ENCODE data around the gene FGFR4. TPM values are rescaled to one million over a fixed set of nuclear protein-coding genes. Genes with fewer than 3 reads are reported as not detected.

The FGFR4 gene
- total RNA-seq, 4 donors from 2014 or later = 15.3 to 86.2 (median 22.2) TPM

- H3K36me3 ChIP-seq = peaks cover 0 to 15% (median 4%) of the 10 kb centered on the region in 4 donors
- peak overlapping the region in 2 of 4 donors; percentile 1 to 22 for H3K27ac ChIP-seq
- DNase-seq = no peak
- no peak for TF ChIP-seq CTCF (IDR thresholded peaks at IDR 0.05)
- WGBS, 2 donors (ENCODE audit: low coverage in 1 of 2) = 74 to 80% methylated on average over 3 of the region's 3 CpGs
- H3K9me3 ChIP-seq = no peaks in the 10 kb centered on the region
- H3K4me1 ChIP-seq = peaks cover 14 to 49% (median 17%) of the 10 kb centered on the region in 4 donors
- intact Hi-C loops (cut with DNase I; ENCODE audit: low total_unique reads) (no loop called here), in situ Hi-C loops (cut with MboI; ENCODE audit: low pct_ligation_motif_present in 1 of 4, low pct_unique_long_range_greater_than_20kb in 1 of 4, low sequenced_read_pairs in 3 of 4) (loop anchor here in 1 of 4 donors (25.0 kb wide), 1 partner anchor 146 kb away; no protein-coding TSS in a partner anchor)
- no peak overlapping the region for H3K4me3 ChIP-seq
- no peaks in the 10 kb centered on the region for H3K27me3 ChIP-seq
These were observed 54.8 kb downstream of the FGFR4 start for GRCh38 chr5:177141496-177141895.

GRCh38 chr5:177142098-177142611 is 55.4 kb downstream of the FGFR4 start:
- Histone ChIP-seq H3K27ac (peak overlapping the region in 1 of 4 donors; percentile 1), H3K9me3 (no peaks in the 10 kb centered on the region), H3K36me3 (peaks cover 0 to 17% (median 7%) of the 10 kb centered on the region in 4 donors), H3K4me3 (no peak overlapping the region), H3K4me1 (peaks cover 8 to 42% (median 12%) of the 10 kb centered on the region in 4 donors), H3K27me3 (no peaks in the 10 kb centered on the region)
- intact Hi-C loops (cut with DNase I; ENCODE audit: low total_unique reads) = no loop called here
- in situ Hi-C loops (cut with MboI; ENCODE audit: low pct_ligation_motif_present in 1 of 4, low pct_unique_long_range_greater_than_20kb in 1 of 4, low sequenced_read_pairs in 3 of 4) = loop anchor here in 1 of 4 donors (25.0 kb wide), 1 partner anchor 145 kb away; no protein-coding TSS in a partner anchor
- 60 to 80% methylated on average over 2 of the region's 2 CpGs for WGBS, 2 donors (ENCODE audit: low coverage in 1 of 2)
- TF ChIP-seq EP300 (IDR thresholded peaks at IDR 0.05; ENCODE audit: low read depth) (no peak), POLR2A (IDR thresholded peaks at IDR 0.05) (no peak), CTCF (IDR thresholded peaks at IDR 0.05) (no peak), POLR2AphosphoS5 (IDR thresholded peaks at IDR 0.05) (no peak)
- DNase-seq = no peak

- H3K9me3 ChIP-seq = no peaks in the 10 kb centered on the region
- in situ Hi-C loops (cut with MboI; ENCODE audit: low pct_ligation_motif_present in 1 of 4, low pct_unique_long_range_greater_than_20kb in 1 of 4, low sequenced_read_pairs in 3 of 4) = loop anchor here in 1 of 4 donors (25.0 kb wide), 1 partner anchor 145 kb away; no protein-coding TSS in a partner anchor
- no peaks in the 10 kb centered on the region for H3K27me3 ChIP-seq
- 90 to 100% methylated on average over 1 of the region's 1 CpG for WGBS, 2 donors (ENCODE audit: low coverage in 1 of 2)
- TF ChIP-seq EP300 (IDR thresholded peaks at IDR 0.05; ENCODE audit: low read depth) (no peak), POLR2A (IDR thresholded peaks at IDR 0.05) (no peak), CTCF (IDR thresholded peaks at IDR 0.05) (no peak)
- peak overlapping the region in 1 of 4 donors; percentile 1 for H3K27ac ChIP-seq
- no peak overlapping the region for H3K4me3 ChIP-seq
- peaks cover 2 to 36% (median 7%) of the 10 kb centered on the region in 4 donors for H3K4me1 ChIP-seq
- peaks cover 0 to 19% (median 7%) of the 10 kb centered on the region in 4 donors for H3K36me3 ChIP-seq
- intact Hi-C loops (cut with DNase I; ENCODE audit: low total_unique reads) = no loop called here
- DNase-seq = no peak
These were observed 56.1 kb downstream of the FGFR4 start for GRCh38 chr5:177142778-177143177.

GRCh38 chr5:177146891-177147638 is 60.4 kb downstream of the FGFR4 start:
- H3K36me3 ChIP-seq = peaks cover 0 to 28% (median 7%) of the 10 kb centered on the region in 4 donors
- no peak overlapping the region for H3K27ac ChIP-seq
- no peaks in the 10 kb centered on the region for H3K27me3 ChIP-seq
- 82 to 89% methylated on average over 16 to 17 of the region's 17 CpGs for WGBS, 2 donors (ENCODE audit: low coverage in 1 of 2)
- H3K4me3 ChIP-seq = no peak overlapping the region
- DNase-seq = no peak
- peaks cover 0 to 9% (median 5%) of the 10 kb centered on the region in 4 donors for H3K4me1 ChIP-seq
- intact Hi-C loops (cut with DNase I; ENCODE audit: low total_unique reads) (no loop called here), in situ Hi-C loops (cut with MboI; ENCODE audit: low pct_ligation_motif_present in 1 of 4, low pct_unique_long_range_greater_than_20kb in 1 of 4, low sequenced_read_pairs in 3 of 4) (loop anchor here in 1 of 4 donors (25.0 kb wide), 1 partner anchor 140 kb away; no protein-coding TSS in a partner anchor)
- TF ChIP-seq POLR2A (IDR thresholded peaks at IDR 0.05) (no peak), CTCF (IDR thresholded peaks at IDR 0.05) (no peak), EP300 (IDR thresholded peaks at IDR 0.05; ENCODE audit: low read depth) (no peak)
- H3K9me3 ChIP-seq = no peaks in the 10 kb centered on the region

Measured in transverse colon (tissue), 4 donors.